Kidney capillary endothelial cell (primary cell): Measurements from ENCODE around the gene NXPH2.
A peak's percentile ranks its signal among the peaks of the same experiment; 100 is the strongest.

Experiments used
- DNase-seq: peaks from one replicate; pipeline ENCODE4 v3.0.0-alpha.2; 2018; ENCODE audit warnings: low spot score

NXPH2 gene

GRCh38 chr2:138779781-138780445 is at the start of gene NXPH2:
Gene NXPH2, minus strand, starts transcription at chr2:138780390. Its CDS starts 149 bp downstream, at chr2:138780241.
- DNase-seq, result no peak

- peak; percentile 25 for DNase-seq
Measured at GRCh38 chr2:138829326-138829919, 49.2 kb upstream of the NXPH2 start.

GRCh38 chr2:138827426-138828054 is 47.4 kb upstream of the NXPH2 start:
- peak; percentile 59 for DNase-seq

- no peak for DNase-seq
Measured at GRCh38 chr2:138823666-138824065, 43.5 kb upstream of the NXPH2 start.

GRCh38 chr2:138819964-138820363 is 39.8 kb upstream of the NXPH2 start:
- no peak for DNase-seq

- no peak for DNase-seq
Measured at GRCh38 chr2:138818556-138818955, 38.4 kb upstream of the NXPH2 start.

- no peak for DNase-seq
Measured at GRCh38 chr2:138814123-138814898, 34.1 kb upstream of the NXPH2 start.

- DNase-seq, result no peak
Measured at GRCh38 chr2:138811431-138811830, 31.2 kb upstream of the NXPH2 start.

- no peak for DNase-seq
Measured at GRCh38 chr2:138794724-138795123, 14.5 kb upstream of the NXPH2 start.

GRCh38 chr2:138787053-138787666 is 7.0 kb upstream of the NXPH2 start:
- peak; percentile 53 for DNase-seq

GRCh38 chr2:138782383-138782782 is 2.2 kb upstream of the NXPH2 start:
- no peak for DNase-seq

- DNase-seq, result no peak
Measured at GRCh38 chr2:138780908-138781307, 718 bp upstream of the NXPH2 start.

GRCh38 chr2:138780446-138780880 is 273 bp upstream of the NXPH2 start:
- no peak for DNase-seq

GRCh38 chr2:138779406-138779780 is 797 bp downstream of the NXPH2 start:
- DNase-seq, result no peak

- no peak for DNase-seq
Measured at GRCh38 chr2:138777996-138778395, 2.2 kb downstream of the NXPH2 start.

- DNase-seq, result no peak
Measured at GRCh38 chr2:138775736-138776135, 4.5 kb downstream of the NXPH2 start.

- no peak for DNase-seq
Measured at GRCh38 chr2:138771534-138771933, 8.7 kb downstream of the NXPH2 start.

- DNase-seq, result no peak
Measured at GRCh38 chr2:138767101-138767500, 13.1 kb downstream of the NXPH2 start.

GRCh38 chr2:138766464-138766863 is 13.7 kb downstream of the NXPH2 start:
- no peak for DNase-seq

GRCh38 chr2:138763971-138764370 is 16.2 kb downstream of the NXPH2 start:
- no peak for DNase-seq

- no peak for DNase-seq
Measured at GRCh38 chr2:138762533-138762932, 17.7 kb downstream of the NXPH2 start.

- DNase-seq, result no peak
Measured at GRCh38 chr2:138760676-138761075, 19.5 kb downstream of the NXPH2 start.
